Neural cell (in vitro differentiated cells): ENCODE results near the gene CDH1.

Experiments used
- EZH2 ChIP-seq: fragments of 200-600, 300-800 bp; shearing (Covaris generic), sonication (generic); IDR thresholded peaks from 2 replicates; pipeline ENCODE4 v1.6.1; 2014; ENCODE audit warnings: antibody characterized with exemption, low read length, borderline replicate concordance, mild to moderate bottlenecking; ENCODE audit not compliant: insufficient read depth, poor library complexity, severe bottlenecking
- TF ChIP-seq, protein P1 (sequence below): fragments of 450-650 bp; IDR thresholded peaks from 2 replicates; pipeline ENCODE4 v1.5.1; 2014; ENCODE audit warnings: antibody characterized with exemption, mild to moderate bottlenecking, moderate library complexity; ENCODE audit not compliant: poor library complexity, severe bottlenecking

DNA sequence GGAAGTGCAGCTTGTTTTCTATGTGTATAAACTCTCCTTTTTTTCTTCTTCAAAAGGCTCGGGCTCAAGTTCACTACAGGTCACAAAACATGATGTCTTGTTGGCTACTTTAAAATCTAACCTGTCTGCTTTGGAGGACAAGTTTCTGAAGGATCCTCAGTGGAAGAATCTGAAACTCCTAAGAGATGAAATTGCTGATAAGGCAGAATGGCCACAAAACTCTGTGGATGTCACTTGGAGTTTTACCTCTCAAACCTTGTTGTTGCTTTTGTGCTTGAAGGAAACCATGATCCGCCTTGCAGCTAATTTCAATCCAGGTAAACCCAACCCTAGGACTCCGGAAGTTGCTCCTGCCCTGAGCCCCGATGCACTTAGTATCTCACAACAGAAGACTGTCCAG lies 122.7 kb downstream of the CDH1 start:
- TF ChIP-seq, protein P1, sequence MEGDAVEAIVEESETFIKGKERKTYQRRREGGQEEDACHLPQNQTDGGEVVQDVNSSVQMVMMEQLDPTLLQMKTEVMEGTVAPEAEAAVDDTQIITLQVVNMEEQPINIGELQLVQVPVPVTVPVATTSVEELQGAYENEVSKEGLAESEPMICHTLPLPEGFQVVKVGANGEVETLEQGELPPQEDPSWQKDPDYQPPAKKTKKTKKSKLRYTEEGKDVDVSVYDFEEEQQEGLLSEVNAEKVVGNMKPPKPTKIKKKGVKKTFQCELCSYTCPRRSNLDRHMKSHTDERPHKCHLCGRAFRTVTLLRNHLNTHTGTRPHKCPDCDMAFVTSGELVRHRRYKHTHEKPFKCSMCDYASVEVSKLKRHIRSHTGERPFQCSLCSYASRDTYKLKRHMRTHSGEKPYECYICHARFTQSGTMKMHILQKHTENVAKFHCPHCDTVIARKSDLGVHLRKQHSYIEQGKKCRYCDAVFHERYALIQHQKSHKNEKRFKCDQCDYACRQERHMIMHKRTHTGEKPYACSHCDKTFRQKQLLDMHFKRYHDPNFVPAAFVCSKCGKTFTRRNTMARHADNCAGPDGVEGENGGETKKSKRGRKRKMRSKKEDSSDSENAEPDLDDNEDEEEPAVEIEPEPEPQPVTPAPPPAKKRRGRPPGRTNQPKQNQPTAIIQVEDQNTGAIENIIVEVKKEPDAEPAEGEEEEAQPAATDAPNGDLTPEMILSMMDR = no peak
- TF ChIP-seq EZH2 = no peak
